Measurements from ENCODE around the gene SGIP1. TPM values are rescaled to one million over a fixed set of nuclear protein-coding genes. Genes with fewer than 3 reads are reported as not detected.
"Not testable (repeated sequence)": the region's sequence is repeated elsewhere in the genome, so short reads cannot be mapped to it uniquely, and the experiment has no call there.

Gene SGIP1
- total RNA-seq, 2 experiments from 2014 or later = not detected

- Mint-ChIP-seq H3K36me3 (ENCODE audit: low read depth) (no peaks in the 10 kb centered on the region), H3K9me3 (ENCODE audit: insufficient read depth) (no peaks in the 10 kb centered on the region), H3K4me3 (no peak overlapping the region), H3K27ac (no peak overlapping the region), H3K27me3 (ENCODE audit: low read depth) (peaks cover 14% of the 10 kb centered on the region), H3K4me1 (ENCODE audit: low read depth) (peaks cover 20% of the 10 kb centered on the region)
- ChIA-PET POLR2A (interaction anchor here (0.8 kb wide), 1 partner anchor 42 kb away, joined by 3 read pairs; no protein-coding TSS in a partner anchor), CTCF (interaction anchor here (1.3 kb wide), 1 partner anchor 10 kb away, joined by 6 read pairs; no protein-coding TSS in a partner anchor)
- no peak for ATAC-seq
- DNase-seq = peak; percentile 26
Measured at GRCh38 chr1:66729119-66729518, 195.2 kb downstream of the SGIP1 start.

DNA sequence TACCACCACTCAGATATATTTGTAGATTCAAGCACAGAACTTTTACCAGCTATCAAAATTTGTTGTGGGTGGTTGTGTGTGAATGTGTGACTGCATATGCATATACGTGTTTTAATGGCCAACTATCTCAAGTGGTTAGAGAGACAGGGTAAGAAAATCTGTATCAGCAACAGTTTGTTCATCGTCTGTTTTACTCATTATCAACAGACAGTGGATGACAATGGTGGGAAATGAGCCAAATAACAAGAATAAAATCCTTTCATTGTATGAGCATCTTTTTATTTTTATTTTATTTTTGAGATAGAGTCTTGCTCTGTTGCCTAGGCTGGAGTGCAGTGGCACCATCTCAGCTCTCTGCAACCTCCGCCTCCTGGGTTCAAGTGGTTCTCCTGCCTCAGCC, 195.6 kb downstream of the SGIP1 start:
- H3K27me3 Mint-ChIP-seq (ENCODE audit: low read depth) = peaks cover 12% of the 10 kb centered on the region
- ChIA-PET POLR2A (interaction anchor here (0.8 kb wide), 1 partner anchor 41 kb away, joined by 3 read pairs; no protein-coding TSS in a partner anchor), CTCF (interaction anchor here (1.3 kb wide), 1 partner anchor 9 kb away, joined by 6 read pairs; no protein-coding TSS in a partner anchor)
- no peak overlapping the region for H3K4me3 Mint-ChIP-seq
- H3K27ac Mint-ChIP-seq = no peak overlapping the region
- DNase-seq (no peak), ATAC-seq (no peak)
- H3K4me1 Mint-ChIP-seq (ENCODE audit: low read depth) = peaks cover 20% of the 10 kb centered on the region
- H3K9me3 Mint-ChIP-seq (ENCODE audit: insufficient read depth) = no peaks in the 10 kb centered on the region
- H3K36me3 Mint-ChIP-seq (ENCODE audit: low read depth) = no peaks in the 10 kb centered on the region

DNA sequence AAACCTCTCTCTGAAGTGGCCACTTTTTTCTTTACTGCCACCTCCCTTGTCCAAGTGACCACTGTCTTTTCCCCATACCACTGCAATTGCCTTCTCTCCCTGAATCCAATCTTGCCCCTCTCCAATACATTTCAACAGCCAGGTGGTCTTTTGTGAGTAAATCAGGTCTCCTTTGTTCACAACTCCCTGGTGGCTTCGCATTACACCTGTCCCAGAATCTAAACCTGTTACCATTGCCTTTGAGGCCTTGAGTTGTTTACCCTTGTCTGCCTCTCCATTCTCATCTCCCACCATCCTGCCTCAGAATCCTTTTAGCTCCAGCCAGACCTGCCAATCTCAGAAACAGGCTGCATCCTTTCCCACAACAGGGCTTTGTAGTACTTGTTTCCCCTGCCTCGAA, 196.5 kb downstream of the SGIP1 start:
- POLR2A ChIA-PET = no interaction called here
- no peak overlapping the region for H3K27ac Mint-ChIP-seq
- CTCF ChIA-PET = no interaction called here

DNA sequence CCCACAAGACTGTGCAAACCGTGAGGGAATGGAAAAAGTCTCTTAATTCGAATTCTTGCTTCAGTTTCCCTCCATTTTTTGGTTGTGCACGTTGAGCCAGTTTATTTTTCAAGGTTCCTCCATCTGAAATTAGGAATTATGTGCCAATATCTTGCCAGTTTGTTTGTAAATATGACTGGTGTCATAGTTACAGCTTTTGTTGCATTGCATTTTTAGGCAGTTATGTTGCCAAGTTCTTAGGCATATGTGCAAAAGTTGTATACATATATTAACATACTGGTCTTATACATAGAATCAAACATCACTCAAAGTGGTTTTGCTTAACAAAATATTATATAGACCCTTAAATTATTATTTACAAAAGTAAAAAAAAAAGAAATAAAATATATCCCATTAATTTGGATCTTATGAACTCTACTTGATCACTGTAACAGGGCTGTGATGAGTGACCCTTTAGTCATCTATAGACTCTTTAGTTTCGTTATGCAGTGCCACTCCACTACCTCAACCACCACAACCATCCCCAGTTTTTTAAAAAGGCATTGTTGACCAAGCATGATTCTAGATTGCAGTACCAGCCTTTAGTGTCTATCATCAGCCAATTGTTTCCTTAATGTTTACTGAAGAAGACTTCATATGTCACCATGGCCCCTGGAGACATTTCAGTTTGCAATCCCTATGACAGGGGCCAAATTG, 197.4 kb downstream of the SGIP1 start:
- no peaks in the 10 kb centered on the region for H3K36me3 Mint-ChIP-seq (ENCODE audit: low read depth)
- H3K27ac Mint-ChIP-seq = no peak overlapping the region
- no peaks in the 10 kb centered on the region for H3K9me3 Mint-ChIP-seq (ENCODE audit: insufficient read depth)
- H3K27me3 Mint-ChIP-seq (ENCODE audit: low read depth) = peaks cover 7% of the 10 kb centered on the region
- H3K4me1 Mint-ChIP-seq (ENCODE audit: low read depth) = peaks cover 16% of the 10 kb centered on the region
- no peak overlapping the region for H3K4me3 Mint-ChIP-seq
- DNase-seq (no peak), ATAC-seq (no peak)
- POLR2A ChIA-PET = no interaction called here
- CTCF ChIA-PET = no interaction called here

More for the DNA sequence above, 196.5 kb downstream of the SGIP1 start:
- ATAC-seq (no peak), DNase-seq (no peak)
- H3K4me3 Mint-ChIP-seq = no peak overlapping the region
- H3K27me3 Mint-ChIP-seq (ENCODE audit: low read depth) = peaks cover 11% of the 10 kb centered on the region
- no peaks in the 10 kb centered on the region for H3K9me3 Mint-ChIP-seq (ENCODE audit: insufficient read depth)
- H3K4me1 Mint-ChIP-seq (ENCODE audit: low read depth) = peaks cover 20% of the 10 kb centered on the region
- no peaks in the 10 kb centered on the region for H3K36me3 Mint-ChIP-seq (ENCODE audit: low read depth)

DNA sequence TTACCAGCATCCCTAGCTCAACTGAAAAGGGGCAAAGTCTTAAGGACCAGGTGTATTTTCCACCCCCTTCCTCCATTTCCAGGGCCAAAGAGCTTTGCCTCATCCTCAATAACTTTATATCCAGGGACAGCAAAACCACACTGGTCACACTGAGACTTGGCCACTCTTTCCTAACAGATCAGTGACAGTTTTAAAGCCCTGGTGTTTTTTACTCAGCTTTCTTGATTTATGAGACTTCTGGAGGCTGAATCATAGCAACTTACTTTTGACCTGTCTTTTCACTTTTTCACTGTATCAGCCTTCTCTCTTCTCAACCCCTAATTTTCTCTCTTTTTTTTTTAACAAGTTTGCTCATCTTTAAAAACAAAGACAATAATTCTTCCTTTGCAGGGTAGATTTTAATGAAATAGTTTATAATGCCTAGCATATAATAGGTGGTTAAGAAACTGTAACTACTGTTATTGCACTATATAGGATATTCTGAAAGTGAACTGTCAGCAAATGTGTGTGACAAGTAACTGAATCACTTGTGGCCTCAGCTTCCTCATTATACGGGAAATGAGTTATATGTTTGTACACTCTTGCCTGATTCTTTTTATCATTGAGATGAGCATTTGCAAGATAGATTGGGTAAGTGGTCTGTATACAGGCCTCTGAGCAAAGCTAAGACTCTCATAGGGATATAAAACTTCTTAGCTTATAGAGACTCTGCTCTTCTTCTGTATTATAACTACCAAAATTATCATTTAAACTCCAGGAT, 198.6 kb downstream of the SGIP1 start:
- no peak for DNase-seq
- ChIA-PET POLR2A (no interaction called here), CTCF (interaction anchor here (1.5 kb wide), 1 partner anchor 490 kb away, joined by 4 read pairs; no protein-coding TSS in a partner anchor)
- Mint-ChIP-seq H3K9me3 (ENCODE audit: insufficient read depth) (no peaks in the 10 kb centered on the region), H3K27me3 (ENCODE audit: low read depth) (peaks cover 3% of the 10 kb centered on the region), H3K4me3 (no peak overlapping the region), H3K36me3 (ENCODE audit: low read depth) (no peaks in the 10 kb centered on the region), H3K4me1 (ENCODE audit: low read depth) (peaks cover 16% of the 10 kb centered on the region), H3K27ac (no peak overlapping the region)
- no peak for ATAC-seq

GRCh38 chr1:66733348-66734017, 199.5 kb downstream of the SGIP1 start:
- Mint-ChIP-seq H3K4me1 (ENCODE audit: low read depth) (peaks cover 16% of the 10 kb centered on the region), H3K27ac (no peak overlapping the region), H3K4me3 (no peak overlapping the region), H3K9me3 (ENCODE audit: insufficient read depth) (no peaks in the 10 kb centered on the region), H3K36me3 (ENCODE audit: low read depth) (no peaks in the 10 kb centered on the region), H3K27me3 (ENCODE audit: low read depth) (no peaks in the 10 kb centered on the region)
- no peak for ATAC-seq
- DNase-seq = no peak
- ChIA-PET POLR2A (no interaction called here), CTCF (interaction anchor here (1.1 to 1.5 kb wide), 2 partner anchors 8 to 491 kb away, joined by 3 to 4 read pairs; no protein-coding TSS in a partner anchor)

- H3K4me3 Mint-ChIP-seq; DNase-seq; H3K36me3 Mint-ChIP-seq (ENCODE audit: low read depth); ATAC-seq; POLR2A ChIA-PET; H3K27ac Mint-ChIP-seq; H3K27me3 Mint-ChIP-seq (ENCODE audit: low read depth); H3K9me3 Mint-ChIP-seq (ENCODE audit: insufficient read depth): not testable (repeated sequence)
- CTCF ChIA-PET = interaction anchor here (1.1 kb wide), 1 partner anchor 9 kb away, joined by 3 read pairs; no protein-coding TSS in a partner anchor
- H3K4me1 Mint-ChIP-seq (ENCODE audit: low read depth) = peaks cover 11% of the 10 kb centered on the region
Measured at GRCh38 chr1:66734531-66734930, 200.6 kb downstream of the SGIP1 start.

- ChIA-PET CTCF (interaction anchor here (2.0 to 2.8 kb wide), 3 partner anchors 9 to 412 kb away, joined by 4 to 13 read pairs (median 6); no protein-coding TSS in a partner anchor), POLR2A (no interaction called here)
- peaks cover 11% of the 10 kb centered on the region for H3K4me1 Mint-ChIP-seq (ENCODE audit: low read depth)
- no peaks in the 10 kb centered on the region for H3K36me3 Mint-ChIP-seq (ENCODE audit: low read depth)
- no peak for ATAC-seq
- no peaks in the 10 kb centered on the region for H3K9me3 Mint-ChIP-seq (ENCODE audit: insufficient read depth)
- no peaks in the 10 kb centered on the region for H3K27me3 Mint-ChIP-seq (ENCODE audit: low read depth)
- no peak overlapping the region for H3K27ac Mint-ChIP-seq
- no peak for DNase-seq
- H3K4me3 Mint-ChIP-seq = no peak overlapping the region
Measured at GRCh38 chr1:66737836-66738235, 203.9 kb downstream of the SGIP1 start.

- no peaks in the 10 kb centered on the region for H3K36me3 Mint-ChIP-seq (ENCODE audit: low read depth)
- peaks cover 9% of the 10 kb centered on the region for H3K4me1 Mint-ChIP-seq (ENCODE audit: low read depth)
- peak overlapping the region; percentile 26 for H3K27ac Mint-ChIP-seq
- no peak for DNase-seq
- ATAC-seq = no peak
- H3K9me3 Mint-ChIP-seq (ENCODE audit: insufficient read depth) = no peaks in the 10 kb centered on the region
- H3K27me3 Mint-ChIP-seq (ENCODE audit: low read depth) = peaks cover 4% of the 10 kb centered on the region
- H3K4me3 Mint-ChIP-seq = no peak overlapping the region
- CTCF ChIA-PET = interaction anchor here (2.0 to 2.8 kb wide), 4 partner anchors 10 to 410 kb away, joined by 4 to 13 read pairs (median 6); no protein-coding TSS in a partner anchor
- POLR2A ChIA-PET = interaction anchor here (1.2 kb wide), 1 partner anchor 30 kb away, joined by 4 read pairs; no protein-coding TSS in a partner anchor
Measured at GRCh38 chr1:66739401-66740157, 205.6 kb downstream of the SGIP1 start.

DNA sequence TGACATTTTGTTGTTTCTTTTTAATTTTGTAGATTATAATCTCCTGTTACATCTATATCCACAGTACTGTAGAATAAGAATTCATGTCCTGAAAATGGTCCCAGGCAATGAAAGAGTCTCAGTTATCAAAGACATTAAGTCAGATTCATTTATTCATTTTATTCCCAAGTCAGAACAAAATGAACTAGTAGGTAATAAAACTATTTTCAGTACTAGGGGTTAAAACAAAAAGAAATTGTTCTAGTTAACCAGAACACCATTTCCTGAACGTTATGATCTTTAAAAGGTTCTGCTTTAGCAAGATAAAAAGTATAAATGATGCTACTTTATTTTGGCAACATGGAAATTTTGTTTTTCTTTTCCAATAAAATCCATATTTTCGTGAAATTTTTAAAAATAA, 211.5 kb downstream of the SGIP1 start:
- ATAC-seq = no peak
- H3K4me3 Mint-ChIP-seq = no peak overlapping the region
- ChIA-PET POLR2A (no interaction called here), CTCF (interaction anchor here (1.0 kb wide), 1 partner anchor 19 kb away, joined by 4 read pairs; no protein-coding TSS in a partner anchor)
- DNase-seq = no peak
- H3K36me3 Mint-ChIP-seq (ENCODE audit: low read depth) = no peaks in the 10 kb centered on the region
- no peak overlapping the region for H3K27ac Mint-ChIP-seq
- H3K4me1 Mint-ChIP-seq (ENCODE audit: low read depth) = peaks cover 2% of the 10 kb centered on the region
- no peaks in the 10 kb centered on the region for H3K9me3 Mint-ChIP-seq (ENCODE audit: insufficient read depth)
- peaks cover 27% of the 10 kb centered on the region for H3K27me3 Mint-ChIP-seq (ENCODE audit: low read depth)

- ChIA-PET POLR2A (no interaction called here), CTCF (no interaction called here)
- Mint-ChIP-seq H3K9me3 (ENCODE audit: insufficient read depth) (no peaks in the 10 kb centered on the region), H3K36me3 (ENCODE audit: low read depth) (no peaks in the 10 kb centered on the region), H3K4me3 (no peak overlapping the region), H3K27ac (no peak overlapping the region), H3K4me1 (ENCODE audit: low read depth) (peaks cover 10% of the 10 kb centered on the region), H3K27me3 (ENCODE audit: low read depth) (peaks cover 40% of the 10 kb centered on the region)
- ATAC-seq (no peak), DNase-seq (no peak)
Measured at GRCh38 chr1:66747501-66747900, 213.5 kb downstream of the SGIP1 start.

Measured in activated CD8-positive, alpha-beta T cell treated with anti-CD3 and anti-CD28 coated beads, Interleukin-2, amount 10 ng/mL, durations not matched to agents 7 days and 5 days (primary cell).